ENCODE results near the gene NAA16.
"Not testable (repeated sequence)": the region's sequence is repeated elsewhere in the genome, so short reads cannot be mapped to it uniquely, and the experiment has no call there.

NAA16 gene

DNA sequence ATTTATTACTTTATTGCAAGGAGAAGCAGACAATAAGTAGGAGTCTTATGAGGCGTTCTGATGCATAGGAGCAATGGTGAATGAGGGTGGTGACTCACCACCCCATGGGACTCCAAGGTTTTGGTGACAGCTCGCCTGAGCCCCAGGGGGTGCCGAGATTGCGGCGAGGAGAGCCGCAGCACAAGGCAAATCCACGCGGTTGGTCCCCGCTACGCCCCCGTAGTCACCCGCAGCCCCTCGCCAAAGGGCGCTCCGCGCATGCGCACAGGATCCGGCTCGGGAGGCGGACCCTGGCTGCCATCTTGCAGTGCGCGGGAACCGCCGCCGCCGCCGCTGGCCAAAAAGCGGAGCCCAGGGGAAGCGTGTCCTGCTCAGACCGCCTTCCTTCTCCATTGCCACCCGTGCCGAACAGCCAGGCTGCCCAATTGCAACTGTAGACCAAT lies at the start of gene NAA16:
Gene NAA16 (plus strand): TSS at position 305 of the 443 bp plus-strand sequence. CDS start 262 bp downstream, outside the sequence.
- no peak for DNase-seq

- DNase-seq = peak; percentile 56
Observed at GRCh38 chr13:41263261-41263971, 47.7 kb upstream of the NAA16 start, which contains the start of gene MTRF1. Gene MTRF1, minus strand, starts transcription at chr13:41263576. Its CDS starts 2,669 bp downstream, at chr13:41260907.

DNA sequence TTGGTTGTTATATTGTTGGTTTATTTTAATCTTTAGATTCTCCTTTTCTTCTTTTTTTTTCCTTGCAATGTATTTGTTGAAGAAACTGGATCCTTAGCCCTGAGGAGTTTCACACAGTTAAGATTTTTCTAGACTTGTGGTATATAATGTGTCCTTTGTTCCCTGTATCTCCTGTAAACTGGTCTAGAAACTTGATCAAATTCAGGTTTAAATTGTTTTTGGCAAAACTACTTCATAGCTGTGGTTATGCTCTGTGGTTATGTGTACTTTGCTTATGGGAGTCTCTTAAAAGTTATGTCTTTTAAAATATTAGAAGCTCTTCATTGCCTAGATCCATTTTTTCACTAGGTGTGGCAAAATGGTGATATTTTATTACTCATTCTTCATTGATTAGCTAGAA lies 44.0 kb upstream of the NAA16 start:
- DNase-seq = no peak

- no peak for DNase-seq
Observed at GRCh38 chr13:41268764-41269163, 42.3 kb upstream of the NAA16 start.

DNA sequence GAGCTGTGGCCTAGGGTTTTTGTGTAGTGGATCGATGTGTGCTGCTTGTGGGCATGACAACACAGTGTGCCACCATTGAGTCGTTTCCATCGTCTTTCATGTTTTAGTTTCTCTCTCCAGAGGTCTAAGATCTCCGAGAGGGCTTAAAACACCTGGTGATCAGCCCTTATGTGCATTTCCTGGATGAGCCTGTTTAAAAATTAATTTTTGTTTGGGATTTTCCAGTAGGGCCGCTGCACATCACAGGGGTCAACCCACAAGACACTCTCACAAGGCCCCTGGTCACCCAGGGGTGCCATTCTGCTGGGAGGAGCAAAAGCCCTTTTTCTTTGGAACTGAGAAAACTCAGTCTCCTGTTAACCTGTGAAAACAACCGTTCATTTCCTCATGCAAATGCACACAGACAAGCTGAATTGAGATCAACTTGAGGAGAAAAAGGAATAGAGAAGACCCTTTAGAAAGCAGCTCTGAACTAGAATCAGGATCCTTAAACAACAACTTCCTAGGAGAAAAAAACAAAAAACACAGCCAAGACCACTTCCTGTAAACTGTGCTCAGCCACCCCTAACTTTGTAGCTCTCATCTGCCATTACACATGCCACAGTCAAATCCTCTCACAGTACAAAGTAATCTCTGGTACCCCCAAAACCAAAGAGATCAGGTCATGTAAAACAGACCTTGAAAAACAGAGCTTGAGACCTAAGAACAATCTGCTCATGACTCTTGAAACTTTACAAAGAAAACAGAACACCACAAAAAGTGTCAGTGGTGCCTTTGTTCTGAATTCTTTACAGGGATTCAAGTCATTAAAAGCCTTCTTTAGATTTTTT lies 39.4 kb upstream of the NAA16 start:
- no peak for DNase-seq

GRCh38 chr13:41273831-41274441 lies 37.1 kb upstream of the NAA16 start:
- DNase-seq = no peak

DNA sequence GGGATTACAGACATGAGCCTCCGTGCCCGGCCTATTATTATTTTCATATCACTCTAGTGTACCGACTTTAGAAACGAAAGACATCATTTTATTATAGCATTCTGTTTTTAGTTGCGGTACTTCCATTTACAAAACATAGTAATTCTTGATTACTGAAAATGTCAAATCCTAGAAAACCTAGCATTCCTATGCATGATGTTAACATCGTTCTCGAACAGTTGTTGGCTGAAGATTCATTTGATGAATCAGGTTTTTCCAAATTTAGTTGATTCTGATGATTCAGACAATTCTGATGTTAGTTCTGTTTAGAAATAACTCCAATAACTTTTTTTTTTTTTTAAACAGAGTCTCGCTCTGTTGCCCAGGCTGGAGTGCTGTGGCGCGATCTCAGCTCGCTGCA lies 36.2 kb upstream of the NAA16 start:
- no peak for DNase-seq

DNA sequence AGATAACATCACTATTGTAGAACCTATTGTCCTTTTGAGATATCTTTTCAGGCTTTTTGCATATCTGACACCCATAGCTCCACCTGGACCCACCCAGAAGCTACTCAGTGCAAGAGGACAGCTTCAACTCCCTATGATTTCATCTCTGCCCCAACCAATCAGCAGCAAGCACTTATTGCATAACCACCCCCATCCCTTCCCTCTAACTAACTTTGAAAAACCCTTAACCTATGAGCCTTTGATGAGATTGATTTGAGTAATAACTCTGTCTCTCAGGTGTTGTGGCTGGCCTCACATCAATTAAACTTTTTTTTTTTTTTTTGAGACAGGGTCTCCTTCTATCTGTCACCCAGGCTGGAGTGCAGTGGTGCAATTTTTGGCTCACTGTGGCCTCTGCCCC lies 34.2 kb upstream of the NAA16 start:
- DNase-seq = no peak

GRCh38 chr13:41279156-41279555 lies 31.9 kb upstream of the NAA16 start:
- not testable (repeated sequence) for DNase-seq

- DNase-seq = no peak
Observed at GRCh38 chr13:41282129-41282571, 28.9 kb upstream of the NAA16 start.

- no peak for DNase-seq
Observed at GRCh38 chr13:41284512-41285288, 26.4 kb upstream of the NAA16 start.

- DNase-seq = no peak
Observed at GRCh38 chr13:41286370-41286769, 24.7 kb upstream of the NAA16 start.

- no peak for DNase-seq
Observed at GRCh38 chr13:41289463-41289881, 21.6 kb upstream of the NAA16 start.

- no peak for DNase-seq
Observed at GRCh38 chr13:41291246-41291645, 19.8 kb upstream of the NAA16 start.

DNA sequence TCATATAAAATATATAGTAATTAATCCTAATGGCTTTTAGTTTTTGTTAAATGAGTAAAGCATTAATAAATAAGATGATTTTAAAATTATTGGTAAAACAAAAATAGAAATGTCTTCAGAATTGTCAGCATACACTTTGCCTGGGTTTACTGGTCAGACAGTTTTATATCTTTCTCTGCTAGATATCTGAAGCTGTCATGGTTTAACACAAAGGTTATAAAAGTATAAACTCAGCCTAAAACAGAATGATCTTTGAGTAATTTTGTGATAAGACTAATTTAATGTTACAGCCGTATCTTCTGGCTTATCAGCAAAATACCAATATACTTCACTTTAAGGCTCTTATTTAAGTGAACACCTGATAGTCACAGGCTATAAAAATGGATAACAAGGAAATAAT lies 17.8 kb upstream of the NAA16 start:
- DNase-seq = no peak

- DNase-seq = no peak
Observed at GRCh38 chr13:41294914-41295313, 16.2 kb upstream of the NAA16 start.

GRCh38 chr13:41295973-41296372 lies 15.1 kb upstream of the NAA16 start:
- DNase-seq = no peak

GRCh38 chr13:41296879-41297646 lies 14.0 kb upstream of the NAA16 start:
- DNase-seq = no peak

GRCh38 chr13:41299316-41300094 lies 11.6 kb upstream of the NAA16 start:
- no peak for DNase-seq

GRCh38 chr13:41302743-41303142 lies 8.3 kb upstream of the NAA16 start:
- DNase-seq = no peak

GRCh38 chr13:41304551-41304950 lies 6.5 kb upstream of the NAA16 start:
- no peak for DNase-seq
